ENCODE measurements around the gene SMIM33.
"Not testable (repeated sequence)": the region's sequence is repeated elsewhere in the genome, so short reads cannot be mapped to it uniquely, and the experiment has no call there.

The SMIM33 gene

DNA sequence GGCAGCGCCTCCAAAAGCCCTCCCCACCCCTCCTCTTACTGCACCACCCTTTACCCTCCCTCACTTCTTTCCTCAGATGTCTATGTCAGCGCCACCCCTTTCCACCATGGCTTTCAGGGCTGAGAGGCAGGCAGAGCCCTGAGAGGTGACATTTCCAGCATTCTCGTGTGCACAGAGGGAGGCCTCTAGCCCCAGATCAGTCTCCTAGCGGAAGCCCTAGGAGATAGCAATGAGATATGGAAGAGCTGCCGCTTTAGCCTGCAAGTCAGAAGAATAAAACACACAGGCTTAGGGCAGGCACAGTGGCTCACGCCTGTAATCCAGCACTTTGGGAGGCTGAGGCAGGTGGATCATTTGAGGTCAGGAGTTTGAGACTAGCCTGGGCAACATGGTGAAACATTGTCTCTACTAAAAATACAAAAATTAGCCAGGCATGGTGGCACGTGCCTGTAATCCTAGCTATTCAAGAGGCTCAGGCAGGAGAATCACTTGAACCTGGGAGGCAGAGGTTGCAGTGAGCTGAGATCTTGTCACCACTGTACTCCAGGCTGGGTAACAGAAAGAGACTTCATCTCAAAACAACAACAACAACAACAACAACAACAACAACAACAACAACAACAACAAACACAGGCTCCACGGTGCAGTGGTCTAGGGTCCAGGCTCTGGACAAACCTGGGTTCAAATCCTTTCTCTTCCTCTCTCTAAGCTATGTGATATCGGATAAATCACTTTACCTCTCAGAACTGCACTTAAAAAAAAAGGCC, 8.0 kb downstream of the SMIM33 start:
- not testable (repeated sequence) for DNase-seq (ENCODE audit: low read depth); H3K4me3 ChIP-seq (ENCODE audit: low read depth, low read length)

DNA sequence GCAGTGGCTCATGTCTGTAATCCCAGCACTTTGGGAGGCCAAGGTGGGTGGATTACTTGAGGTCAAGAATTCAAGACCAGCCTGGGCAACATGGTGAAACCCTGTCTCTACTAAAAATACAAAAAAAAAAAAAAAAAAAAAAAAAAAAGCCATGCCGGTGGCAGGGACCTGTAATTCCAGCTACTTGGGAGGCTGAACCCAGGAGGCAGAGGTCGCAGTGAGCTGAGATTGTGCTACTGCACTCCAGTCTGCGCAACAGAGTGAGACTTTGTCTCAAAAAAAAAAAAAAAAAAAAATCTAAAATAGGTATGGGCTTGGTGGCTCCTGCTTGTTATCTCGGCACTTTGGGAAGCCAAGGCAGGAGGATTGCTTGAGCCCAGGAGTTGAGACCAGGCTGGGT, 8.9 kb downstream of the SMIM33 start:
- not testable (repeated sequence) for DNase-seq (ENCODE audit: low read depth); H3K4me3 ChIP-seq (ENCODE audit: low read depth, low read length)

DNA sequence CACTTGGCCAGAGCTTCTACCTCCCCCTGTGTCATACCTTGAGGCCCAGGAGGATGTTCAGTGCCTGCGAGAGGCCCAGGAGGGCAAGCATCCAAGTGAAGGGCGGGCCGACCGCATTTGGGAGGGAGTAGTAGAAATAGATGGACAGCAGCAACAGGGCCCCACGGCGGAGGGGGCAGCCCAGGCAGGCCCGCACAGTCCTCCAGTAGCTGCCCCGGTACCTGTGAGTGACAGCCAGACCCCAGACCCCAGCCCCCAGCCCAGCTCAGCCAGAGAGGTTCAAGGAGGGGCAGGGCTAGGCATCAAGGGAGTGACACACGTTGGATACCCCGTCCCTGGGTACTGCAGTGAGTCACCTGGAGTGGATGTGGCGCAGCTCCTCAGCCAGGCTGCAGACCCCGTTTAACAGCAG, 10.3 kb downstream of the SMIM33 start:
- no peak for DNase-seq (ENCODE audit: low read depth)
- peak overlapping the region; percentile 60 for H3K4me3 ChIP-seq (ENCODE audit: low read depth, low read length)

DNA sequence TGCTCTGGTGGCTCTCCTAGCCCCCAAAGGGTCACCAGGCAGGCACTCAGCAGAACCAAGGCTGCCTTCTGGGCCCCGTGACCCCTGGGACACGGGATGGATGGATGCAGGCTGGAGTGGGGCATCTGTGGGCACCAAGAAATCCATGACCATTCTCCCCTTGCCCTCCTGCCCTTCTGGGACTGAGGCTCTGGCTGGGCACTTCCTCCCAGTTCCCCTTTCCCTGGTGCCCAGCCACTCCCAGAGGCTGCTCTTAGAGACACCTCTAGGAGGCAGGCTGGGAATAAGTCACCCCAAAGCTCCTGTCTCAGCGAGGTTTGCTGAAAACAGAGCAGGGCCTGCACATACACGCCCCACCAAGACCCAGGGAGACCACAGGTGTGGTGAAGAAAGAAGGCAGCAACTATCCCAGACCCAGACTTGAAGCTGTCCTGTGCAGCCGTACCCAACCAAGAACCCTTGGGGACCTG, 10.8 kb downstream of the SMIM33 start:
- H3K4me3 ChIP-seq (ENCODE audit: low read depth, low read length) = peak overlapping the region; percentile 60
- no peak for DNase-seq (ENCODE audit: low read depth)

DNA sequence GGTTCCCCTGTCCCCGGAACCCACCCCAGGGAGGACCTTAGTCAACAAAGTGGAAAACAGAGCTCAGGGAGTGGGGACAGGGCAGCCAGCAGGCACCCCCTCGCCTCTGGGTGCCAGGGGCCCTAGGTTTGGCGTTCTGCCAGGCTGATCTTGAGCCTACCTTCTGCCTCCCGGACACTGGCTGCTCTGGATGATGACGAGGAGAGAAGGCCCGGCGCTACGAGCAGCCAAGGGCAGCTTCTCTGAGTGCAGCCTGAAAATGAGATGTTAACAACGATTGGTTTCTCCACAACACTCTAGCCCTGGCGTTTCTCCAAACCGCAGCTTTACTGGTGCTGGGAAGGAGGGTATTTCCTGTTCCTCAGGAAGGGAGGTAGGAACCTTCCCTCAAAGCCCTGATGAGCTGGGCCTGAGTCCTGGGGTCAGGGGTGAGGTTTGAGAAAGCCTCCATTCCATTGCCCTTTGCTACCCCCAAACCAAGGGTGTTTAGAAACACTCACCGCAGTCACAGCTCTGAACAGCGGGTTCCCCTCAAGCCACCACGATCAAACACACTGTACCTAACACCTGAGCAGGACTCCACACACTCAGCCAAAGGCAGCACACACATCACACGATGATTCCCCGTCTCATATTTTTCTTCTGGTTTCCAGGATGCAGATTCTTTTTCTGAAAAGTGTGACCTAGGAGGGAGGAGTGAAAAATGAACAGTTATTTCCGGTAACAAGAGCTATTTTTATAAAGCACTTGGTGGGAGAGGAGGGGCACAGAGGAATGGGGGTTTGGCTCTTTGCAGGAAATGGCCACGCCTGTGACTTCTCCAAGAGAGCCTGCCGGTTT, 11.5 kb downstream of the SMIM33 start, which contains the start of gene STING1:
TSS of gene STING1 (minus strand) at position 709 of the 840 bp plus-strand sequence. CDS start 1,054 bp downstream, outside the sequence.
- peak; percentile 91 for DNase-seq (ENCODE audit: low read depth)
- H3K4me3 ChIP-seq (ENCODE audit: low read depth, low read length) = peak within 1 kb of the TSS; percentile 60

DNA sequence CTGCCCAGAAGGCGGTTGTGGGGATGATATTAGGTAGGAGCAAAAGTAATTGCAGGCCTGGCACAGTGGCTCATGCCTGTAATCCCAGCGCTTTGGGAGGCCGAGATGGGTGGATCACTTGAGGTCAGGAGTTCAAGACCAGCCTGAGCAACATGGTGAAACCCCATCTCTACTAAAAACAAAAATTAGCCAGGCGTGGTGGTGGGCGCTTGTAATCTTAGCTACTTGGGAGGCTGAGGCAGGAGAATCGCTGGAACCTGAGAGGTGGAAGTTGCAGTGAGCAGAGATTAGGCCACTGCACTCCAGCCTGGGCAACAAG, 12.0 kb downstream of the SMIM33 start:
- DNase-seq (ENCODE audit: low read depth); H3K4me3 ChIP-seq (ENCODE audit: low read depth, low read length): not testable (repeated sequence)

DNA sequence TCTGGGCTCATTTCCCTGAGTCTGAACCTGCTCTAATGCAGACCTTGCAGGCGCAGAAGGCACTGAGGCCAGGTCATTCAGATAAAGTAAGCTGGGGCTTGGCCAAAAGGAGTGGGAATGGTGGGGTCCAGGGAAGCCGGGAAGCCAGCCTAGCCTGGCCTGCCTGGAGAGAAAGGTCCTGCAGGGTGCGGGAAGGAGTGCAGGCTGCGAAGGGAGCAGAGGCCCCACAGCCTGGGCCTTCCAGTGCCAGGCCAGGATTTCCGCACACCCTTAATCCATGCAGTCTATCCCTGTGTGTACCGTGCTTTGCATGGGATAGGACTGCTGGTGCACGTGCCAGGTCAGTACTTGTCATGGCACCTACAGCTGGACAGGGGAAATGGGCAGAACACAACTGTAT, 15.4 kb downstream of the SMIM33 start:
- no peak for DNase-seq (ENCODE audit: low read depth)
- H3K4me3 ChIP-seq (ENCODE audit: low read depth, low read length) = no peak overlapping the region

DNA sequence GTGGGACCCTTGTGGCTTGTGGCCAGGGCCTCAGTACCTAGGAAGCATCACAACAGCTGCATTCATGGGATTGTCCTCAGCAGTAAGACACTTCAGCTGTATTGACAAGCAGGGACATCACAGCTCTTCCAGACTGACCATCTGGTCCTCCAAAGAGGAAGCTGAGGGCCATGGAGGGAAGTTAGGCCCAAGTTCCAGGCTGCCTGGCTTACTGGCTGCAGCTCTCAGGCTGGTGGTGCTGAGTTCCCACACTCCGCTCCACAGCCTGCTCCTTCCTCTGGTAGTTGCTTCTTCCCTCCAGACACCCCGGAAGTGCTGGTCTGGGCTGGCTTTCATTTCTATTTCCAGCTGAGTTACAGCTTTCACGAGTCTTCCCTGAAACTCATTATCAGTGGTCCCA, 17.5 kb downstream of the SMIM33 start:
- H3K4me3 ChIP-seq (ENCODE audit: low read depth, low read length) = no peak overlapping the region
- no peak for DNase-seq (ENCODE audit: low read depth)

DNA sequence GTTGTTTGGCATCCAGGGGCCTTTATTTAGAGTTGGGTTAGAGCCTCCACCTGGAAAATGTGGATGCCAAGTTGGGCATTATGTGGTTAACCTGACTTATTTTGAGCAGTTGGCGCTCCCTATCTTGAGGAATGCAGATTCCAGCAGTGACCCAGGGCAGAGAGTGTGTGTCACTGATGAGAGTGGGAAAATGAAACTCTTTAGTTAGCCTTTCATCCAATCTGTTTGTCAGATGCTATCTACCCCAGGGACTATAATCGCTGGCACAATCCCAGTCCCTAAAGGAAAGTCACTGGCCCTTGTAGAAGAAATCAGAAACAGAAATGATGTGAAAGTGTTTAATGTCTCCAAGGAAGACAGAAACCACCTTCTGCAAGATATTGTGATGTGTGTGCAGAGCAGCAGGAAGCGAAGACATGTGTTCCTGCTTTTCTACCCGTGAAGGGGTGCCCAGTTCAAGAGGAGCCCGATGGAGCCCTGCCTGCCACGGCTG, 21.9 kb downstream of the SMIM33 start:
- no peak overlapping the region for H3K4me3 ChIP-seq (ENCODE audit: low read depth, low read length)
- no peak for DNase-seq (ENCODE audit: low read depth)

DNA sequence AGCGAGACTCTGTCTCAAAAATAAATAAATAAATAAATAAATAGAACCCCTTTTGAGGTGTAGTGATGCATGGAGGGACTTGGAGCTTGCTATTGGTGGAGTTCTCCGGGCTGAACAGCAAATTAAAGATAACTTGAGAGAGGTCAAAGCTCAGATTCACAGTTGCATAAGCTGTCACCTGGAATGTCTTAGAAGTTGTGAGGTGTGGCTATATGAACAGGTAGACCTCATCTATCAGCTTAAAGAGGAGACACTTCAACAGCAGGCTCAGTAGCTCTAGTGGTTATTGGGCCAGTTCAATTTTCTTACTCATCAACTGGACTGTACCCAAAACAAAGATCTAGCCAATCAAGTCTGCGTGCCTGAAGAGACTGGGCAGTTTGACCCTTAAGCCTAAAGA, 23.5 kb downstream of the SMIM33 start:
- DNase-seq (ENCODE audit: low read depth) = no peak
- H3K4me3 ChIP-seq (ENCODE audit: low read depth, low read length) = no peak overlapping the region

DNA sequence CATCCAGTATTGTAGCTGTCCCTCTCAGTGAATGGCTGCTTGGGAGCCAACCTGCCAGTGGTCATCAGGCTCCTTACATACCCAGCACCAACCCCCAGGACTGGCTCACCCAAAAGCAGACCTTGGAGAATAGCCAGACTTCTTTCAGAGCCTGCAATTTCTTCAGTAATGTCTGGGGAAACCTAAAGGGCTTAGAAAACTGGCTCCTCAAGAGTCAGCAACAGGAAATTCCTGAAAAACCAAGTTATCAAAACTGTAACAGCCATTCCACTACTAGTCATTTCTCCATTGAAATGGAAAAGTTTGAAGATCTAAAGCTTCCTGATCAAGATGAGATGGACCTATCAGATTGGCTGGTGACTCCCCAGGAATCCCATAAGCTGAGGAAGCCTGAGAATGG, 24.0 kb downstream of the SMIM33 start:
- DNase-seq (ENCODE audit: low read depth) = no peak
- H3K4me3 ChIP-seq (ENCODE audit: low read depth, low read length) = no peak overlapping the region

DNA sequence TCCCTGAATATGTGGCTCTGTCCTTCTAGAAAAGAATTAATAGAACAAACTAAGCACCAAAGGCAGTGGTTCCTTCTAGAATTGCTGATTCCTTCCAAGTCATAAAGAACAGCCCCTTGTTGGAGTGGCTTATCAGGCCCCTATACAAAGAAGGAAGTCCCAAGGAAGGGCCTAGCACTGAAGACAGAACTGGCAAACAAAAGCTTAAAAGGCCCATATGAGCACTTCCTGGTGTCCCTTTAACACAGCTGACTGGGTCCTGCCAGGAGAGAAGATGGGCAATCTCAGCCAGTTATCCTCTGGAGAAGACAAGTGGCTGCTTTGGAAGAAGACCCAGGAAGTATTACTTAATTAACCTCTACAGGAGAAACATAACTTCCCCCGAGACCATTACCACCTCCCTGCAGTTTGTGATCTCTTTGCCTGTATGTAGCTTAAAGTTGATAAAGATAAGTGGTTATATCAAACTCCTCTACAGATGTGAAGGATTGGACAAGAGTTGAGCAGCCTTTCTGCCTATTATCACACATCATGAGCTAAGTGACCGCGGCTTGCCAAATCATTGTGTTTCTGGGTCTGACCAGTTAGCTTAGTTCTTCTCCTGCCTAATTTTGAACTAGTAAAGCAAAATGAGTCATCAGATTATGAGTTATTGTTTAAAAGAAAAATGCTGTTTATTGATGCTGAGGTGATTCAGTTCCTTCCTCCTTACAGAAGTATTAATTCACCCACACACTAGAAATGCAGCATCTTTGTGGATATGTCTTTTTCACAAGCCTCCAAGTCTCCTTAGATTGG, 25.0 kb downstream of the SMIM33 start:
- DNase-seq (ENCODE audit: low read depth) = peak; percentile 14
- no peak overlapping the region for H3K4me3 ChIP-seq (ENCODE audit: low read depth, low read length)

DNA sequence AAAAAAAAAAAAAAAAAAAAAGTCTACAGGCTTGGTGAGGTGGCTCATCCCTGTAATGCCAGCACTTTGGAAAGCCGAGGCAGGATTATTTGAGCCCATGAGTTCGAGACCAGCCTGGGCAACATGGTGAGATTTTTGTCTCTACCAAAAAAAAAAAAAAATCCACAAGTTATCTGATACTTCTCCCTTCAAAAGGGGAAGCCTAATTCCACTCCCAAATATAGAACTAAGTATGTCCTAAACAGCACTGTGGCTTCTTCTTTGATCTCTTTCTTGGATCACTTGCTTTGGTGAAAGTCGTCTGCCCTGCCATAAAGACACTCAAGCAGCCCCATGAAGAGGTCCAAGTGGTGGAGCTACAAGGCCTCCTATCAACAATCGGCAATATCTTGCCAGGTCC, 30.6 kb downstream of the SMIM33 start:
- DNase-seq (ENCODE audit: low read depth) = no peak
- no peak overlapping the region for H3K4me3 ChIP-seq (ENCODE audit: low read depth, low read length)

DNA sequence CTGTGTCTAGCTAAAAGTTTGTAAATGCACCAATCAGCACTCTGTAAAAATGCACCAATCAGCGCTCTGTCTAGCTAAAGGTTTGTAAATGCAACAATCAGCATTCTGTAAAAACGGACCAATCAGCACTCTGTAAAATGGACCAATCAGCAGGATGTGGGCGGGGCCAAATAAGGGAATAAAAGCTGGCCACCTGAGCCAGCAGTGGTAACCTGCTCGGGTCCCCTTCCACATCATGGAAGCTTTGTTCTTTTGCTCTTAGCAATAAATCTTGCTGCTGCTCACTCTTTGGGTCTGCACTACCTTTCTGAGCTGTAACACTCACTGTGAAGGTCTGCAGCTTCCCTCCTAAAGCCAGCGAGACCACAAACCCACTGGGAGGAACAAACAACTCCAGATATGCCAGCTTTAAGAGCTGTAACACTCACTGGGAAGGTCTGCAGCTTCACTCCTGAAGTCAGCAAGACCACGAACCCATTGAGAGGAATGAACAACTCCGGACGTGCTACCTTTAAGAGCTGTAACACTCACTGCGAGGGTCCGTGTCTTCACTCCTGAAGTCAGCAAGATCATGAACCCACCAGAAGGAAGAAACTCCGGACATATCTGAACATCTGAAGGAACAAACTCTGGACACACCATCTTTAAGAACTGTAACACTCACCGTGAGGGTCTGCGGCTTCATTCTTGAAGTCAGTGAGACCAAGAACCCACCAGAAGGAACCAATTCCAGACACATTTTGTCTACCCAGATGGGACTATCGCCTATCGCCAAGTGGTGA, 32.4 kb downstream of the SMIM33 start:
- H3K4me3 ChIP-seq (ENCODE audit: low read depth, low read length); DNase-seq (ENCODE audit: low read depth): not testable (repeated sequence)

DNA sequence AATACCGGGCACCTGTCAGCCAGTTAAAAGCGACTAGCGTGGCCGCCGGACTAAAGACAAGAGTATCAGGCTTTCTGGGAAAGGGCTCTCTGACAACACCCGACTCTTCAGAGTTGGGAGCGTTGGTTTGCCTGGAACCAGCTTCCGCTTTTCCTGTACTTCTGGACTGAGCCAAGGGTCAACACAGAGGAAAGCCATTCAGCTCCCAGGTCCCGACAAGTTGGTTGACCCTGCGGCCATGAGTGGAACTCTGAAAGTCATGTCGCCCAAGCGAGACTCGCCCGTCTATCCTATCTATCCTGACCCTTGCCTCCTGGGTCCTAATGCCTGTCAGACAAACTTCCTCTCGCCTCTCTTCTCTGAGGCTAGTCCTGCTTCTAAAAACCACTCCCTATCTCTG, 33.1 kb downstream of the SMIM33 start:
- not testable (repeated sequence) for DNase-seq (ENCODE audit: low read depth); H3K4me3 ChIP-seq (ENCODE audit: low read depth, low read length)

DNA sequence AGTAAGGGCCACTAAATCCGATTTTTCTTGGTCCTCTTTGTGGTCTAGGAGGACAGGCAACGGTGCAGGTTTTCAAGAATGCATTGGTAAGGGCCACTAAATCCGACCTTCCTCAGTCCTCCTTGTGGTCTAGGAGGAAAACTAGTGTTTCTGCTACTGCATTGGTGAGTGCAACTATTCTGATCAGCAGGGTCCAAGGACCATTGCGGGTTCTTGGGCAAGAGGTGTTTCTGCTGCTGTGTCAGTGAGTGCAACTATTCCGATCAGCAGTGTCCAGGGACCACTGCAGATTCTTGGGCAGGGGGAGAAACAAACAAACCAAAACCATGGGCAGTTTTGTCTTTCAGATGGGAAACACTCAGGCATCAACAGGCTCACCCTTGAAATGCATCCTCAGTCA, 33.9 kb downstream of the SMIM33 start:
- H3K4me3 ChIP-seq (ENCODE audit: low read depth, low read length); DNase-seq (ENCODE audit: low read depth): not testable (repeated sequence)

DNA sequence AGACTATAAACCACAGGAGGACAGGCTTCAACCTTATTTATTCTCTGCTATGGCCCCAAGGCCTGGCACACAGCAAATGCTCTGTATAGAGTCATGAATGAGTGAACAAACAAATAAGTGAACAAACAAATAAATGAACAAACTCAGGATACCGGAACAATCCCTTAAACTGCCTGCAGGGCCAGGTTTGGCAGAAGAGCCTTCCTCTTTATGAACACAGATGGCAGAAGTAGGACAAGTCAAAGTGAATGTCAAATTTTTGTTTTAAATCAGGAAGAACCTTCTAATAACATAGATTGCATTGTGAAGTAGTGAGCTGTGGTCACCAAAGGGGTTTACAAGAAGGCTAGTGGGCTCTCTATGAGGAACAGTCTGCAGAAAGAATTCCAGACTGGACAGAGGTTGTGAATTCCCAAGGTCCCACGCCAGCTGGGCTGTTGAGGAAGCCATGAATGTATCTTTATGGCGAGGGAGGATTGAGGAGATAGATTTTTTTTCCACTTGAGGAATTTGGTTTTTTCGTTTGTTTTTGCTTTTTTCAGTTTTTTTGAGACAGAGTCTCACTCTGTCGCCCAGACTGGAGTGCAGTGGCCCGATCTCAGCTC, 42.1 kb downstream of the SMIM33 start:
- DNase-seq (ENCODE audit: low read depth) = no peak
- H3K4me3 ChIP-seq (ENCODE audit: low read depth, low read length) = no peak overlapping the region

DNA sequence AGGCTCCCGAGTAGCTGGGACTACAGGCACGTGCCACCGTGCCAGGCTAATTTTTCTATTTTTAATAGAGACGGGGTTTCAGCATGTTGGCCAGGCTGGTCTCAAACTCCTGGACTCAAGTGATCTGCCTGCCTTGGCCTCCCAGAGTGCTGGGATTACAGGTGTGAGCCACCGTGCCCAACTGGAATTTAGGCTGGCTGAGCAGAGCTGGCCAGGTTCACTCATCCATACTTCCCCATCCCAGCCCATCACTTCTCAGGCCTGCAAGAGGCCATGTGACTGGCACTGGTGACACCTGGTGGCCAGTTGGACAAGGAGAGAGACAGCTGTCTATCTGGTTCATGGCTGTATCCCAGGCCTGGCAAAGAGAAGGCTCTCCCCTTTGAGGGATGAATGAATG, 42.6 kb downstream of the SMIM33 start:
- not testable (repeated sequence) for H3K4me3 ChIP-seq (ENCODE audit: low read depth, low read length)
- DNase-seq (ENCODE audit: low read depth) = peak; percentile 31
